Measurements from ENCODE around the gene CTTNBP2.

Gene CTTNBP2

GRCh38 chr7:117859246-117859812, 13.9 kb downstream of the CTTNBP2 start:
- Histone ChIP-seq H3K9me2 (replicated peaks; ENCODE audit: insufficient read depth, low read length) (no peaks in the 10 kb centered on the region), H3K27ac (ENCODE audit: low read length) (no peak overlapping the region), H3K9me3 (replicated peaks; ENCODE audit: insufficient read depth, low read length) (no peaks in the 10 kb centered on the region), H3F3A (ENCODE audit: insufficient read depth, low read length) (no peaks in the 10 kb centered on the region), H3K79me2 (ENCODE audit: low read length) (no peaks in the 10 kb centered on the region), H2AFZ (ENCODE audit: low read length) (no peak overlapping the region), H4K20me1 (ENCODE audit: insufficient read depth, low read length) (no peaks in the 10 kb centered on the region), H3K4me1 (ENCODE audit: low read length) (no peaks in the 10 kb centered on the region), H3K9ac (ENCODE audit: low read length) (no peak overlapping the region), H3K4me3 (ENCODE audit: low read length) (no peak overlapping the region), H3K36me3 (replicated peaks; ENCODE audit: insufficient read depth, low read length) (no peaks in the 10 kb centered on the region), H3K4me2 (ENCODE audit: low read depth, low read length) (no peak overlapping the region), H3K27me3 (replicated peaks; ENCODE audit: insufficient read depth, low read length) (no peaks in the 10 kb centered on the region)
- TF ChIP-seq EZH2 (optimal IDR thresholded peaks at IDR 0.05; ENCODE audit: low read depth, low read length): no peak
- TF ChIP-seq EZH2phosphoT487 (IDR thresholded peaks at IDR 0.05; ENCODE audit: low read length): no peak
- TF ChIP-seq CTCF (IDR thresholded peaks at IDR 0.05; ENCODE audit: low read length): no peak
- no peak for DNase-seq

- Histone ChIP-seq H3K4me1 (ENCODE audit: low read length) (no peaks in the 10 kb centered on the region), H3K9me3 (replicated peaks; ENCODE audit: insufficient read depth, low read length) (no peaks in the 10 kb centered on the region), H3K4me2 (ENCODE audit: low read depth, low read length) (no peak overlapping the region), H3F3A (ENCODE audit: insufficient read depth, low read length) (no peaks in the 10 kb centered on the region), H3K27ac (ENCODE audit: low read length) (no peak overlapping the region), H3K9ac (ENCODE audit: low read length) (no peak overlapping the region), H3K79me2 (ENCODE audit: low read length) (no peaks in the 10 kb centered on the region), H3K4me3 (ENCODE audit: low read length) (no peak overlapping the region), H3K36me3 (replicated peaks; ENCODE audit: insufficient read depth, low read length) (no peaks in the 10 kb centered on the region), H4K20me1 (ENCODE audit: insufficient read depth, low read length) (no peaks in the 10 kb centered on the region), H3K27me3 (replicated peaks; ENCODE audit: insufficient read depth, low read length) (no peaks in the 10 kb centered on the region), H2AFZ (ENCODE audit: low read length) (no peak overlapping the region), H3K9me2 (replicated peaks; ENCODE audit: insufficient read depth, low read length) (no peaks in the 10 kb centered on the region)
- no peak for DNase-seq
- no peak for TF ChIP-seq CTCF (IDR thresholded peaks at IDR 0.05; ENCODE audit: low read length)
- no peak for TF ChIP-seq EZH2 (optimal IDR thresholded peaks at IDR 0.05; ENCODE audit: low read depth, low read length)
- no peak for TF ChIP-seq EZH2phosphoT487 (IDR thresholded peaks at IDR 0.05; ENCODE audit: low read length)
Observed at GRCh38 chr7:117858712-117859111, 14.5 kb downstream of the CTTNBP2 start.

- no peak for DNase-seq
- Histone ChIP-seq H3F3A (ENCODE audit: insufficient read depth, low read length) (no peaks in the 10 kb centered on the region), H4K20me1 (ENCODE audit: insufficient read depth, low read length) (no peaks in the 10 kb centered on the region)
Observed at GRCh38 chr7:117857718-117858117, 15.5 kb downstream of the CTTNBP2 start.

GRCh38 chr7:117856196-117856595, 17.0 kb downstream of the CTTNBP2 start:
- Histone ChIP-seq H3K36me3 (replicated peaks; ENCODE audit: insufficient read depth, low read length) (no peaks in the 10 kb centered on the region), H3K4me1 (ENCODE audit: low read length) (no peaks in the 10 kb centered on the region)

More at GRCh38 chr7:117857718-117858117, 15.5 kb downstream of the CTTNBP2 start:
- no peaks in the 10 kb centered on the region for H3K9me3 ChIP-seq (replicated peaks; ENCODE audit: insufficient read depth, low read length)
- H3K4me1 ChIP-seq (ENCODE audit: low read length): no peaks in the 10 kb centered on the region
- H3K9me2 ChIP-seq (replicated peaks; ENCODE audit: insufficient read depth, low read length): no peaks in the 10 kb centered on the region
- H3K36me3 ChIP-seq (replicated peaks; ENCODE audit: insufficient read depth, low read length): no peaks in the 10 kb centered on the region
- H2AFZ ChIP-seq (ENCODE audit: low read length): no peak overlapping the region
- no peak overlapping the region for H3K4me2 ChIP-seq (ENCODE audit: low read depth, low read length)
- no peak overlapping the region for H3K9ac ChIP-seq (ENCODE audit: low read length)
- H3K27me3 ChIP-seq (replicated peaks; ENCODE audit: insufficient read depth, low read length): no peaks in the 10 kb centered on the region
- H3K4me3 ChIP-seq (ENCODE audit: low read length): no peak overlapping the region
- no peak for TF ChIP-seq EZH2phosphoT487 (IDR thresholded peaks at IDR 0.05; ENCODE audit: low read length)
- no peak overlapping the region for H3K27ac ChIP-seq (ENCODE audit: low read length)
- H3K79me2 ChIP-seq (ENCODE audit: low read length): no peaks in the 10 kb centered on the region

More at GRCh38 chr7:117856196-117856595, 17.0 kb downstream of the CTTNBP2 start:
- no peak overlapping the region for H3K4me2 ChIP-seq (ENCODE audit: low read depth, low read length)
- H3F3A ChIP-seq (ENCODE audit: insufficient read depth, low read length): no peaks in the 10 kb centered on the region
- no peaks in the 10 kb centered on the region for H3K9me2 ChIP-seq (replicated peaks; ENCODE audit: insufficient read depth, low read length)
- H3K9ac ChIP-seq (ENCODE audit: low read length): no peak overlapping the region
- no peaks in the 10 kb centered on the region for H3K9me3 ChIP-seq (replicated peaks; ENCODE audit: insufficient read depth, low read length)
- H3K27me3 ChIP-seq (replicated peaks; ENCODE audit: insufficient read depth, low read length): no peaks in the 10 kb centered on the region
- H3K79me2 ChIP-seq (ENCODE audit: low read length): no peaks in the 10 kb centered on the region
- H3K27ac ChIP-seq (ENCODE audit: low read length): no peak overlapping the region
- no peak overlapping the region for H2AFZ ChIP-seq (ENCODE audit: low read length)
- TF ChIP-seq EZH2phosphoT487 (IDR thresholded peaks at IDR 0.05; ENCODE audit: low read length): no peak
- no peak for TF ChIP-seq CTCF (IDR thresholded peaks at IDR 0.05; ENCODE audit: low read length)
- TF ChIP-seq EZH2 (optimal IDR thresholded peaks at IDR 0.05; ENCODE audit: low read depth, low read length): no peak
- no peak overlapping the region for H3K4me3 ChIP-seq (ENCODE audit: low read length)
- no peak for DNase-seq
- H4K20me1 ChIP-seq (ENCODE audit: insufficient read depth, low read length): no peaks in the 10 kb centered on the region
